GM12878 (cell line): ENCODE data around the gene DNAJC16. TPM values are rescaled to one million over a fixed set of nuclear protein-coding genes. Genes with fewer than 3 reads are reported as not detected.
"Not testable (repeated sequence)": the region's sequence is repeated elsewhere in the genome, so short reads cannot be mapped to it uniquely, and the experiment has no call there.

Experiments
- ATAC-seq: fragments of 200-7000 bp; cut with Tn5 transposase; 3 replicates; pipeline ENCODE4 v1.9.1; 2020; ENCODE audit warnings: mild to moderate bottlenecking, moderate library complexity
- BruUV-seq: library from RNA; stranded (reverse); fragments of 400-500 nt; replicated peaks from 2 replicates; lab custom pipeline; 2021; lab: Mats Ljungman, UMichigan
- CTCF ChIA-PET: fragments of 300-600 bp; sonication (Branson Sonifier 250); formaldehyde crosslinking; extraction: SDS; loops from one replicate; lab custom pipeline; 2021; ENCODE audit warnings: inconsistent platforms; lab: Yijun Ruan, JAX
- POLR2A ChIA-PET: fragments of 350-600 bp; formaldehyde crosslinking; extraction: SDS; loops from one replicate; lab custom pipeline; 2021; ENCODE audit warnings: inconsistent platforms; lab: Charles Lee
- RAD21 ChIA-PET: fragments of 300-600 bp; sonication (Branson Sonifier 250); formaldehyde crosslinking; loops from one replicate; lab custom pipeline; 2023; ENCODE audit warnings: antibody characterized with exemption; ENCODE audit not compliant: unreplicated experiment; lab: Charles Lee
- SMC1A ChIA-PET: fragments of 300-600 bp; sonication (Branson Sonifier 250); formaldehyde crosslinking; loops from one replicate; lab custom pipeline; 2023; ENCODE audit not compliant: unreplicated experiment, uncharacterized antibody; lab: Charles Lee
- DNase-seq: peaks from one replicate; pipeline ENCODE4 v3.0.0-alpha.2; 2011; ENCODE audit warnings: low read depth, low spot score
- FAIRE-seq: peaks from 3 replicates; lab custom pipeline; 2011; peaks lifted over from hg19 to GRCh38; lab: Jason Lieb, UNC
- H2AFZ ChIP-seq: 2 replicates; pipeline ENCODE4 v1.6.0; 2011; ENCODE audit warnings: low read depth, low read length, control low read depth; ENCODE audit not compliant: control insufficient read depth
- H3K27ac ChIP-seq: 2 replicates; pipeline ENCODE4 v1.5.1; 2011; ENCODE audit warnings: control low read depth; ENCODE audit not compliant: control insufficient read depth, insufficient read depth
- H3K27me3 ChIP-seq, 2 experiments: replicated peaks in 1 of 2; 2 replicates each; pipeline versions ENCODE4 v1.6.0 to v1.6.1; 2011; ENCODE audit warnings: low read length in 1 of 2; ENCODE audit not compliant: control insufficient read depth in 2 of 2, insufficient read depth in 2 of 2
- H3K36me3 ChIP-seq, 2 experiments: 2 replicates each; pipeline ENCODE4 v1.5.1; 2011; ENCODE audit warnings: low read length in 1 of 2; ENCODE audit not compliant: control insufficient read depth in 2 of 2, insufficient read depth in 2 of 2
- H3K4me1 ChIP-seq: 2 replicates; pipeline ENCODE4 v1.6.1; 2011; ENCODE audit warnings: mild to moderate bottlenecking, low read length, moderate library complexity, mixed read lengths; ENCODE audit not compliant: control insufficient read depth, insufficient read depth
- H3K4me2 ChIP-seq: 2 replicates; pipeline ENCODE4 v1.6.0; 2011; ENCODE audit warnings: control low read depth; ENCODE audit not compliant: control insufficient read depth, insufficient read depth
- H3K4me3 ChIP-seq: fragments of 200-600 bp; sonication (generic); 2 replicates; pipeline ENCODE4 v1.5.1; 2016
- H3K79me2 ChIP-seq: 2 replicates; pipeline ENCODE4 v1.6.0; 2011; ENCODE audit warnings: low read length; ENCODE audit not compliant: control insufficient read depth, insufficient read depth
- H3K9ac ChIP-seq: 2 replicates; pipeline ENCODE4 v1.8.0; 2011; ENCODE audit warnings: low read length, control low read depth, mixed read lengths; ENCODE audit not compliant: control insufficient read depth, insufficient read depth
- H3K9me3 ChIP-seq: replicated peaks from 3 replicates; pipeline ENCODE4 v1.5.1; 2011; ENCODE audit warnings: mild to moderate bottlenecking, low read length; ENCODE audit not compliant: control insufficient read depth, insufficient read depth
- H4K20me1 ChIP-seq: 2 replicates; pipeline ENCODE4 v1.6.0; 2011; ENCODE audit not compliant: control insufficient read depth, insufficient read depth
- CBX3 ChIP-seq: fragments of 200-600 bp; sonication (generic); IDR thresholded peaks from 2 replicates; pipeline ENCODE4 v1.6.1; 2016; ENCODE audit warnings: low read depth, borderline replicate concordance
- ETV6 ChIP-seq, 2 experiments: fragments of 450-650 bp in 1 of 2; IDR thresholded peaks in 1 of 2; conservative IDR thresholded peaks in 1 of 2; 2 replicates each; pipeline ENCODE4 v1.6.1; 2014; ENCODE audit warnings: antibody characterized with exemption in 1 of 2, borderline replicate concordance in 1 of 2, low read depth in 1 of 2, mild to moderate bottlenecking in 1 of 2, moderate library complexity in 1 of 2
- IRF5 ChIP-seq: fragments of 450-650 bp; IDR thresholded peaks from 2 replicates; pipeline ENCODE4 v1.6.1; 2017; ENCODE audit warnings: borderline replicate concordance
- WGBS: methylation state at CpG from one replicate; pipeline ENCODE4 v1.1.6; 2016; ENCODE audit warnings: low lambda C conversion rate; ENCODE audit not compliant: insufficient replicate concordance, insufficient coverage; ENCODE audit errors: missing lambda C conversion rate; 5-methylcytosine and 5-hydroxymethylcytosine counted together
- in situ Hi-C: fragments of 300-500 bp; cut with MboI; formaldehyde crosslinking; loops from 9 replicates; pipeline ENCODE4 v1.14.3; 2018; ENCODE audit warnings: mixed read lengths
- intact Hi-C: fragments of 100-400 bp; cut with micrococcal nuclease; formaldehyde crosslinking; loops from one replicate; pipeline ENCODE4 v1.14.2; 2022; ENCODE audit not compliant: unreplicated experiment
- polyA plus RNA-seq, 11 experiments: library from polyadenylated mRNA; depleted of rRNA in 4 of 11; unstranded in 6 of 11; stranded (reverse) in 5 of 11; fragments of >200 nt; fragmentation: Nextera tagmentation in 4 of 11; fragmentation: Illumina TruSeq in 1 of 11; extraction: Ambion mirVana in 4 of 11; extraction: Trizol in 1 of 11; gene quantifications; 1 replicate in 1 of 11; 2 replicates in 10 of 11; pipeline versions ENCODE4 v1.2.1 to v1.2.3, GENCODE V29; 2011 to 2016; ENCODE audit warnings: inconsistent platforms in 2 of 11, missing spikeins in 2 of 11, low read depth in 1 of 11
- total RNA-seq, 4 experiments: library from RNA; depleted of rRNA in 3 of 4; stranded (reverse); fragments of >200 nt in 3 of 4; fragmentation: Illumina TruSeq in 1 of 4; extraction: Trizol in 1 of 4; gene quantifications; 2 replicates each; pipeline versions ENCODE4 v1.2.1 to v1.2.3, GENCODE V29; 2013 to 2021
- TF ChIP-seq, protein P1 (sequence below): fragments of 450-650 bp; IDR thresholded peaks from 2 replicates; pipeline ENCODE4 v1.6.1; 2018; ENCODE audit warnings: mild to moderate bottlenecking, low read depth, moderate library complexity; ENCODE audit not compliant: partially characterized antibody

Gene DNAJC16
- total and polyA plus RNA-seq, 10 of the 15 experiments (the other 5 are each of a cell fraction or from before 2014, with no cell fraction given) = 2.4 to 12.7 (median 7.8) TPM

GRCh38 chr1:15483971-15484370 lies 42.7 kb upstream of the DNAJC16 start (continued):
- TF ChIP-seq, protein P1, sequence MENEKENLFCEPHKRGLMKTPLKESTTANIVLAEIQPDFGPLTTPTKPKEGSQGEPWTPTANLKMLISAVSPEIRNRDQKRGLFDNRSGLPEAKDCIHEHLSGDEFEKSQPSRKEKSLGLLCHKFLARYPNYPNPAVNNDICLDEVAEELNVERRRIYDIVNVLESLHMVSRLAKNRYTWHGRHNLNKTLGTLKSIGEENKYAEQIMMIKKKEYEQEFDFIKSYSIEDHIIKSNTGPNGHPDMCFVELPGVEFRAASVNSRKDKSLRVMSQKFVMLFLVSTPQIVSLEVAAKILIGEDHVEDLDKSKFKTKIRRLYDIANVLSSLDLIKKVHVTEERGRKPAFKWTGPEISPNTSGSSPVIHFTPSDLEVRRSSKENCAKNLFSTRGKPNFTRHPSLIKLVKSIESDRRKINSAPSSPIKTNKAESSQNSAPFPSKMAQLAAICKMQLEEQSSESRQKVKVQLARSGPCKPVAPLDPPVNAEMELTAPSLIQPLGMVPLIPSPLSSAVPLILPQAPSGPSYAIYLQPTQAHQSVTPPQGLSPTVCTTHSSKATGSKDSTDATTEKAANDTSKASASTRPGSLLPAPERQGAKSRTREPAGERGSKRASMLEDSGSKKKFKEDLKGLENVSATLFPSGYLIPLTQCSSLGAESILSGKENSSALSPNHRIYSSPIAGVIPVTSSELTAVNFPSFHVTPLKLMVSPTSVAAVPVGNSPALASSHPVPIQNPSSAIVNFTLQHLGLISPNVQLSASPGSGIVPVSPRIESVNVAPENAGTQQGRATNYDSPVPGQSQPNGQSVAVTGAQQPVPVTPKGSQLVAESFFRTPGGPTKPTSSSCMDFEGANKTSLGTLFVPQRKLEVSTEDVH = no peak
- TF ChIP-seq CBX3 = no peak
- TF ChIP-seq ETV6 (conservative IDR thresholded peaks at IDR 0.05 in 1 of 2, IDR thresholded peaks at IDR 0.05 in 1 of 2; ENCODE audit: borderline replicate concordance in 1 of 2, low read depth in 1 of 2) = no peak
- TF ChIP-seq IRF5 = no peak

DNA sequence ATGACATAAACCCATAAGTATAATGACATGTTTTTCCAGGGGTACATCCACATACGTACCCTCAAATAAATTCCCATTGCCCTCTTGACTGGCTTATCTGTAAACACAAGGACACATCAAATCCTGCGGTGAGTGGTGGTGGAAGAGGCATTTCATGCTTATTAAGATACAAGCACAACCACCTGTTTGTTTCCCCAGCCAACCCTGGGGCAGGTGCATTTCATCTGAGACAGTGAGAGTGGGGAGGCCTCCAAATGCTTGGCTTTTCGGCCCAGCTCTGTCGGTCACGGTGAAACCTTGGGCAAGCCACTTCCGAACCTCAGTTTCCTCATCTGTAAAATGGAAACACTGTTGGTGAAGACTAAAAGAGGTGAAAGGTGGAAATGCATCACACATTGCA lies 42.2 kb upstream of the DNAJC16 start:
- H3K4me2 ChIP-seq, H3K9ac ChIP-seq, H3K79me2 ChIP-seq, H2AFZ ChIP-seq, CTCF ChIA-PET, H3K27me3 ChIP-seq, H3K4me3 ChIP-seq, FAIRE-seq, POLR2A ChIA-PET, RAD21 ChIA-PET, H3K4me1 ChIP-seq, H3K27ac ChIP-seq, H3K9me3 ChIP-seq, intact Hi-C loops, DNase-seq, in situ Hi-C loops, BruUV-seq, H4K20me1 ChIP-seq, H3K36me3 ChIP-seq, ATAC-seq: not testable (repeated sequence)
- WGBS = 67% methylated on average over 6 of the region's 6 CpGs
- SMC1A ChIA-PET = interaction anchor here (0.7 to 1.3 kb wide), 2 partner anchors 47 to 88 kb away, joined by 3 to 5 read pairs; no protein-coding TSS in a partner anchor
